ENCODE measurements around the gene NMUR2. TPM values are rescaled to one million over a fixed set of nuclear protein-coding genes. Genes with fewer than 3 reads are reported as not detected.

Gene NMUR2
- total and polyA plus RNA-seq, 2 donors = not detected

- 95% methylated on average over 2 of the region's 2 CpGs for WGBS
- no peak for DNase-seq (ENCODE audit: extremely low spot score)
- Histone ChIP-seq H3K36me3 (ENCODE audit: insufficient read depth) (no peaks in the 10 kb centered on the region), H3K4me1 (ENCODE audit: insufficient read depth) (no peaks in the 10 kb centered on the region), H3K4me3 (ENCODE audit: low read depth, low read length) (no peak overlapping the region), H3K27ac (ENCODE audit: low read depth) (no peak overlapping the region)
These were observed 48.6 kb downstream of the NMUR2 start for GRCh38 chr5:152356506-152356905.

- no peaks in the 10 kb centered on the region for H3K4me1 ChIP-seq (ENCODE audit: insufficient read depth)
- no peak overlapping the region for H3K4me3 ChIP-seq (ENCODE audit: low read depth, low read length)
- DNase-seq (ENCODE audit: extremely low spot score) = no peak
- H3K36me3 ChIP-seq (ENCODE audit: insufficient read depth) = no peaks in the 10 kb centered on the region
- no peak overlapping the region for H3K27ac ChIP-seq (ENCODE audit: low read depth)
- WGBS = 41% methylated on average over 1 of the region's 1 CpG
These were observed 50.0 kb downstream of the NMUR2 start for GRCh38 chr5:152355061-152355460.

- no peaks in the 10 kb centered on the region for H3K36me3 ChIP-seq (ENCODE audit: insufficient read depth)
- WGBS = 81% methylated on average over 3 of the region's 3 CpGs
- no peak overlapping the region for H3K27ac ChIP-seq (ENCODE audit: low read depth)
- no peaks in the 10 kb centered on the region for H3K4me1 ChIP-seq (ENCODE audit: insufficient read depth)
- H3K4me3 ChIP-seq (ENCODE audit: low read depth, low read length) = no peak overlapping the region
- no peak for DNase-seq (ENCODE audit: extremely low spot score)
These were observed 52.1 kb downstream of the NMUR2 start for GRCh38 chr5:152353001-152353400.

- Histone ChIP-seq H3K4me3 (ENCODE audit: low read depth, low read length) (no peak overlapping the region), H3K27ac (ENCODE audit: low read depth) (no peak overlapping the region), H3K4me1 (ENCODE audit: insufficient read depth) (no peaks in the 10 kb centered on the region), H3K36me3 (ENCODE audit: insufficient read depth) (no peaks in the 10 kb centered on the region)
- no peak for DNase-seq (ENCODE audit: extremely low spot score)
- WGBS = 19% methylated on average over 8 of the region's 8 CpGs
These were observed 55.2 kb downstream of the NMUR2 start for GRCh38 chr5:152349683-152350526.
